Omental fat pad (tissue), 4 donors: Measurements from ENCODE around the gene GFM1. TPM values are rescaled to one million over a fixed set of nuclear protein-coding genes. Genes with fewer than 3 reads are reported as not detected.
A peak's percentile ranks its signal among the peaks of the same experiment; 100 is the strongest.

ENCODE experiments used
- ATAC-seq: fragments of 150-250 bp; one replicate; pipeline ENCODE4 v1.9.1; 2016; ENCODE audit warnings: mild to moderate bottlenecking, moderate library complexity; ENCODE audit not compliant: low FRiP score
- DNase-seq: peaks from one replicate; pipeline ENCODE4 v3.0.0-alpha.2; 2019; ENCODE audit warnings: low spot score
- CTCF ChIP-seq, 3 donors: fragments of 450-650 bp; IDR thresholded peaks; one replicate each; pipeline ENCODE4 v1.5.1; 2016 to 2017; ENCODE audit warnings: antibody characterized with exemption in 3 of 3, mild to moderate bottlenecking in 3 of 3, moderate library complexity in 2 of 3
- total RNA-seq, 4 donors: library from RNA; depleted of rRNA; stranded (reverse); fragments of >200 nt; gene quantifications; one replicate each; pipeline ENCODE4 v1.1.0, GENCODE V29; 2016

Gene GFM1
- total RNA-seq, 4 donors from 2014 or later = 45.4 to 91.4 (median 60.0) TPM

- DNase-seq (no peak), ATAC-seq (peak; percentile 62)
- TF ChIP-seq CTCF (IDR thresholded peaks at IDR 0.05) = no peak
Observed at GRCh38 chr3:158696618-158697017, 52.3 kb downstream of the GFM1 start.

- ATAC-seq = peak; percentile 73
- DNase-seq = no peak
- no peak for TF ChIP-seq CTCF (IDR thresholded peaks at IDR 0.05)
Observed at GRCh38 chr3:158700559-158700958, 56.2 kb downstream of the GFM1 start.

GRCh38 chr3:158701420-158702065 lies 57.2 kb downstream of the GFM1 start:
- no peak for TF ChIP-seq CTCF (IDR thresholded peaks at IDR 0.05)
- no peak for ATAC-seq
- DNase-seq = no peak

GRCh38 chr3:158702815-158703481 lies 58.6 kb downstream of the GFM1 start:
- no peak for TF ChIP-seq CTCF (IDR thresholded peaks at IDR 0.05)
- ATAC-seq (no peak), DNase-seq (no peak)

GRCh38 chr3:158703566-158703965 lies 59.2 kb downstream of the GFM1 start:
- DNase-seq = no peak
- ATAC-seq = no peak
- TF ChIP-seq CTCF (IDR thresholded peaks at IDR 0.05) = no peak

- DNase-seq = no peak
Observed at GRCh38 chr3:158709666-158710083, 65.3 kb downstream of the GFM1 start.

More at GRCh38 chr3:158709666-158710083, 65.3 kb downstream of the GFM1 start:
- TF ChIP-seq CTCF (IDR thresholded peaks at IDR 0.05) = no peak
- ATAC-seq = peak; percentile 90
